ENCODE measurements around the gene OR7G3.

The OR7G3 gene

DNA sequence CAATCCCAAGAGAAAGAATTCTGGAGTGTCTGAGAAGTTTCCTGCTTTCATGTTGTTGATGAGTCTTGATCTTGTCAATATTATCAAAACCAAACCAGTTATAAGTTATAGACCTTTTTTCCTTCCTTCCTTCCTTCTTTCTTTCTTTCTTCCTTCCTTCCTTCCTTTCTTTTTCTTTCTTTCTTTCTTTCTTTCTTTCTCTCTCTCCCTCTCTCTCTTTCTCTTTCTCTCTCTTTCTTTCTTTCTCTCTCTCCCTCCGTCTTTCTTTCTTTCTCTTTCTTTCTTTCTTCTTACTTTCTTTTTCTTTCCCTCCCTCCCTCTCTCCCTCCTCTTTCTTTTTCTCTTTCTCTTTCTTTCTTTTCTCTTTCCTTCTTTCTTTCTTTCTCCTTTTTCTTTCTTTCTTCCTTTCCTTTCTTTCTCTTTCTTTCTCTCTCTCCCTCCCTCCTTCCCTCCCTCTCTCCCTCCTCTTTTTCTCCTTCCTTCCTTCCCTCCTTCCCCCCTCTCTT, at the start of gene OR7G3:
TSS of gene OR7G3 (minus strand) at position 51 of the 506 bp plus-strand sequence. CDS start at position 51, 0 bp downstream.
- no peak for DNase-seq

DNA sequence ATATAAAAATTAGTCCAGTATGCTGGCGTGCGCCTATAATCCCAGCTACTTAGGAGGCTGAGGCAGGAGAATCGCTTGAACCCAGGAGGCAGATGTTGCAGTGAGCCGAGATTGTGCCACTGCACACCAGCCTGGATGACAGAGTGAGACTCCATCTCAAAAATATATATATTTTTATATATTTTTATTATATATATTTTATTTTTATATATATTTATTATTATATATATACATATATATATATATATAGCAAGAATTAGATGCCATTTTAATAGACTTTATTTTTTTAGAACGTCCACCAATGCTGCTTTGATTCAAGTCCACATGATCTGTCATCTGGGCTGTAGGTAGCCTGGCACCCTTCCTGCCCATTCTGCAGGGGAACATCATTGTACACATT, 48.6 kb upstream of the OR7G3 start:
- DNase-seq = no peak

DNA sequence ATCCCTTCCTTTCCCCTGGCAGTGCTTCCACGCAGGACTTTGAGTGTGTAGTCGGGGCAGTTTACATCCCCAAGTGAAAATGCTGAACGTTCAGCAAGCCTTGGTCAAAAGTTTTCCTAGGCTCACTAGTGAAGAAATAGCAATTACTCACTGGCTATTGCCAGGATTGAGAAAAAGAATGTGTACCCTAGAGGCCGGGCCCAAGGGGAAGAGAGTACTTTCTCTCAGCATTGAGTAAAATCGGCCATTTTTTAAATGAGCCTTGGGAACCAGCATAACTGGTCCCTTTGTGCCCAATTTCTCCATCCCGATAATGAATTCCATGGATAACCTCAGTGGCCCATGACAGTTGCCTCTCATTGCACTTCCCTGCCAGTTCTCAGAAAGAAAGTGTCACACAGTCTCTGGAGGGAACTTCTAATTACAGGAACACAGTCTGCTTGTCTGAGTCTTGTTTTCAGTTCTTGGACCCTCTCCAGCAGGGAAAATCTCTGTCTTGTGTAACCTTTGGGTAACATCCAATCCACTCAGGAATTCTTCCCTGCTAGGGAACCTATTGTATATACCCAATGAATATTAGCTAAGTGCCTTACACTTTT, 44.7 kb upstream of the OR7G3 start:
- DNase-seq = no peak

DNA sequence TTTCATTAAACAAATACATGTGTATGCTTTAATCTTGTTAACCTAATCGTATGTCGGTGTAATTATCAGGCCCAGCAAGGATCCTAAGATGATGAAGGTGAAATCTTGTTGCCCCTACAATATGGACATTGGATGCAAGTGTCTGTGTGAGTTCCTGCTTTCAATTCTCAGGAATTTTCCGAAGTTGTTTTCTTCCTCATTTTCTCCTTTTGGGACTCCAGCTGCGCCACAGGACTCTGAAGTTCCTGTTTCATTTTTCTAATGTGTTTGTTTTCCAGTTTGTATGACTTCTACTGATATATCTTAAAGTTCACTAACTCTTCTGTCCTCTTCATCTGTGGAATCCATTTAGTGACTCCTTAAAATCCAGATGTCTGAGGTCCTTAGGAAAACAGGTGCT, 40.1 kb upstream of the OR7G3 start:
- no peak for DNase-seq

DNA sequence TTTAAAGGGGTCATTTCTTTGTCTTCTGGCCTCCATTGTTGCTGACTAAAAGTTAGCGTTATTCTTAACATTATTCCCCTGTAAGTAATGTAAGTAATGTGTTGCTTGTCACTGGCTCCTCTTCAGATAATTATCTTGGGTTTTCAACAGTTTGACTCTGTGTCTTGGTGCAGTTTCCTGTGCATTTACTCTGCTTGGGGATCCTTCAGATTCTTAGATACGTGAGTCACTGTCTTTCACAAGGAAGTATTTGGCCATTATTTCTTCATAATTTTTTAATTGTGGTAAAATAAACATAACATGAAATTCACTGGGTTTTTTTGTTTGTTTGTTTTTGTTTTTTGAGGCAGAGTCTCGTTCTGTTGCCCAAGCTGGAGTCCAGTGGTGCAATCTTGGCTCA, 38.5 kb upstream of the OR7G3 start:
- DNase-seq = no peak

DNA sequence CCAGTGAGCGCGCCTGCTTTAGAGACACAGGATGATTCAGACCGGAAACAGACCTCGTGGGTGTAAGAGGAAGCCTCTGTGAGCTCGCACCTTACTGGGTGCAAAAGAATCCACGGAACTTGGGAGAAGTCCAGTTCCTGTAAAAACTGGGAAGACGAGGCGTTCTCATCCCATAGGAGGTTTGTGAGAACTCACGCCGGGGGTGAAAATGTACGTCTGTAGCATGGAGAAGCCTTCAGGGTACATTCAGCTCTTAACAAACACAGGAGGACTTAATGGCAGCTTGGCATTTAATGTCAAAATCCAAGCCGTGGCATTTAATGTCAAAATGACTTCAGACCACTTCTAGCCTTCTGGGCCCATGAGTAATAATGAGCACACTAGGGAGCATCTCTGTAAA, 34.7 kb upstream of the OR7G3 start:
- DNase-seq = no peak

DNA sequence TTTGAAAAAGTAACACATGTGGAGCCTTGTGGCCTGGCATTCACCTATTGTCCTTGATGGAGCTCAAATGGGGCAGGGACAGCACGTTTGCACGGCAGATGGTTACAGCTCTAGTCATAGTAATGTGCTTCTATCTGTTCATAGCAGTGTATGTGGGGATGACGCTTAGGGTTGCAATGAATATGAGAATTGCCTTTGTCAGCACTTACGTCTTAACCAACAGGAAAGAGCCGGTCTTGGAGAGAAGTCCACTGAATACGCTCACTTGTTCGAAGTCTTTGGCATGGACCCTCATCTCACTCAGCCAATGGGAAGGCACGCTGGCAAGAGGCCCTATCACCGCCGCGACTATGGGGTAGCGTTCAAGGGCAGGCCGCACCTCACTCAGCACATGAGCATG, 33.1 kb upstream of the OR7G3 start:
- DNase-seq = no peak

DNA sequence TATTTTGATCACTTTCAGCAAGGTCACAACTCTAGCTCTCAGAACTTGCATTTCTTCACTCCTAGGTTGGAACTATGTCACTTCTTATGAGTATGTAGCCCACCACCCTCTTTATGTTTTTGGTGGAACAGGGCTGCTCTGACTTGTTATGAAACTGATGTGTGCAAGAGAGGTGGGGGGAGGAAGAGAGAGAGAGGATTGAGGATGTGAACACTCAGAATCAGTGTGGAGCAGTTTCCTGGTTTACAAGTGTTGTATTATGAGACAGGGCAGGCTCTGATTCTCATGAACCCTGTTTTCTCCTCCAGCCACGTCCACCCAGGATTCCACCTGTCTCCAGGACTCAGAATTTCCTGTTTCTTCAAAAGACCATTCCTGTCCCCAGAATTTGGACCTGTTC, 29.6 kb upstream of the OR7G3 start:
- no peak for DNase-seq

DNA sequence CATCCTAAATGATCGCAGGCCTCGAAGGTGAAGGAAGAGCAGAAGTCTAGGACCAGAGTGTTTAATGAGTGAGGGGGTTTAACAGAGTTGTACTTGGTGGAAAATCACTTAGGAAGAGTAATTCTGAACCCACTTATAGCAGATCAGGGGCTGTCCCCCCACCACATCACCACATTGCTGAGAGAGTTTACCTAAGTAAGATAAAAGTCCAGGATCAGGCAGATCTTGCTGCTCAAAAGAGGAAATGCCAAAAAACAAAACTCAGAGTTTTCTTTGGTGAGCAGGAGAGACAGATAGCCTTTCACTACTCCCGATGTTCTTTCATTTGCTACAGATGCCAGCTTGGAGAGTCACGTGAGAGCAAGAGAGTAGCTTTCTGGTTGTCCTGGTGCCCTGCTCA, 28.8 kb upstream of the OR7G3 start:
- DNase-seq = no peak

DNA sequence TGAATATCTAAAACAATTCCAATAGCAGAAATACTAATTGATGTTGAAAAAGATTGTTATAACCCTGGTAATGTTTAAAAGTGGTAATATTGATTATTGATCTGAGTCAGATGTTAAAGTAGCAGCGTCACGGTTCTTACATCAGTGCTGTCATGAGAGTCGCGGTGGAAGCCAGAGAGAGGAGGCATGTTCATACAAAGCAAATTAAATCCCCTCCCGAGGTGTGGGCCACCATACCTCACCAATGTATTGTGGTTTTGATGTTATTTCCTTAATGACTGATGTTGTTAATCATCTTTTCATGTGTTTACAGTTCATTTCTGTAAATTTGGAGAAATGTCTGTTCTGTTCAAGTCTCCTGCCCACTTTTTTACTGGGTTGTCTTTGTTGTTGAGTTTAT, 24.6 kb upstream of the OR7G3 start:
- DNase-seq = no peak

DNA sequence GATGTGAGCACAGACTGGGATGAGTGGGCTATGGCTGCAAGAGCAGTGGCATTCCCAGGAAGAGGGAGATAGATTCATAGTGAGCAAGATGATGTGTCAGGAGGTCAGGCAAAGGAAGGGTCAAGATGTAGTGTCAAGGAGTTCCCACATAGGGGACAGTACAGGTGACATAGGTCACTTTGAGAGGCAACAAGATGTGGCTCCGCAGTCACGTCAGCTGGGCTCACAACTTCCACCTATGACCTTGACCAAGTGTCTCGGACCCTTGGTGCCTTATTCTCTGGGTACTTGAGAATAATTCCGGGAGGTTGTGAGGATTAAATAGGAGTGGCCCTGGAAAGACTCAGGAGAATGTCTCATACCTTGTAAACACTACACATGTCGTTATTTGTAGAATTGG, 23.9 kb upstream of the OR7G3 start:
- DNase-seq = no peak

DNA sequence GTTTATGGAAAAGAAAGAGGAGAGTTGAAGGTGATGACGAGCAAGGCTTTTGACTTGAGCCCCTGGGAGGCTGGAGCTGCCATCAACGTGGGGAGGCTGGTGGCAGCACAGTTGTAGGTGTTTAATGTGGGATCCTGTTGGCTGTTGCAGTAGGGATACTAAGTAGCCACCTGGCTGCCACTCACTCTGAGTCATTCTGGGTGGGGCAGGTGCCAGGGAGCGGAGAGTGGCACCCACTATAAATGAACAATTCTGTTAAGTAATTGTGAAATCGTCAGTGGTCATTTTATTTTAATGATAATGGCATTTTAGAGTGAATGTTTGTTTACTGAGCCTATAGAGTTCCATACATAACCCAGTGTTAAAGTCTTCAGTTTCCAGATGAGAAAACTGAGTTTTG, 23.2 kb upstream of the OR7G3 start:
- DNase-seq = no peak

DNA sequence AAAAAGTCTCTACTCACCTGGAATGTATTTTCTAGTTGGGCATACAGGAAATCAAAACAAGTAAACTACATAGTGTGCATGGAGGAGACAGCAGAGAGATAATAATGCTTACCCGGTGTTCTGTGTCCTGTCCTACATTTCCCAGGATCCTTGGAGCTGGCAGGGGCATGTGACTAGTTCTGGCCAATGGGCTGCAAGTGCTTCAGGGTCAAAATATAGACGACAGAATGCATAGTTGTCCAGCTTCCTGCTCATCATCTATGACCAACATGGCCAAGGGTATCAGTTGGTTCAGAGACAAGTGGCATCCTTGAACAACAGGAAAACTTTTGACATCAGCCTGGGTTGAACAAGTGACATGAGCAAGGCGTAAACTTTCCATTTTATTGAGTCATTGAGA, 21.9 kb upstream of the OR7G3 start:
- DNase-seq = no peak

DNA sequence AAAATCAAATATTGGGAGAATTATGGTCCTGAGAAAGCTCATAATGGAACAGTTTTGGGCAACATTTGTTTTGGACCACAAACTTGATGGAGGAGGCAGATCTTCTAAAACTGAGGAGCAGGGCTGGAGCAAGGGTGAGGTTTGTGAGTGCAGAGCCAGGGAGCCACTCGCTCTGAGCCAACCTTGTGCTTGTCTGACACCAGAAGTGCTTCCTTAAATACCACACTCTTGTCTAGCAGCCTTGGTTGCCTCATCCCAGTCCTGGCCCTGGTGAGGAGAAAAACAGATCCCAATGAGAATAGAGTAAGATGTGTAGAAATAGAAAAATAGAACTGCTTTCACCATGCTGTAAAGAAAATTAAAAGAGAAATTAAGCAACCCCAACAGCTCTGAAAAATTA, 20.1 kb upstream of the OR7G3 start:
- DNase-seq = no peak

DNA sequence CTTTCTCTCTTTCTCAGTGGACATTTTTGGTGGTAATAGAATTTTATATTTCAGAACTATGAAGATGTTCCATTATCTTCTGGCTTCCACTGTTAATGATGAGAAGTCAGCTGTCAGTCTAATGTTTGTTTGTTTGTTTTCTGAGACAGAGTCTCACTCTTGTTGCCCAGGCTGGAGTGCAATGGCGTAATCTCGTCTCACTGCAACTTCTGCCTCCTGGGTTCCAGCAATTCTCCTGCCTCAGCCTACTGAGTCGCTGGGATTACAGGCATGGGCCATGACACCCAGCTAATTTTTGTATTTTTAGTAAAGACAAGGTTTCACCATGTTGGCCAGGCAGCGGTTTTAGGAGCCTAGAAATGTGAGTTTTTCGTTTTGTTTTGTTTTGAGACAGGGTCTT, 18.2 kb upstream of the OR7G3 start:
- no peak for DNase-seq

DNA sequence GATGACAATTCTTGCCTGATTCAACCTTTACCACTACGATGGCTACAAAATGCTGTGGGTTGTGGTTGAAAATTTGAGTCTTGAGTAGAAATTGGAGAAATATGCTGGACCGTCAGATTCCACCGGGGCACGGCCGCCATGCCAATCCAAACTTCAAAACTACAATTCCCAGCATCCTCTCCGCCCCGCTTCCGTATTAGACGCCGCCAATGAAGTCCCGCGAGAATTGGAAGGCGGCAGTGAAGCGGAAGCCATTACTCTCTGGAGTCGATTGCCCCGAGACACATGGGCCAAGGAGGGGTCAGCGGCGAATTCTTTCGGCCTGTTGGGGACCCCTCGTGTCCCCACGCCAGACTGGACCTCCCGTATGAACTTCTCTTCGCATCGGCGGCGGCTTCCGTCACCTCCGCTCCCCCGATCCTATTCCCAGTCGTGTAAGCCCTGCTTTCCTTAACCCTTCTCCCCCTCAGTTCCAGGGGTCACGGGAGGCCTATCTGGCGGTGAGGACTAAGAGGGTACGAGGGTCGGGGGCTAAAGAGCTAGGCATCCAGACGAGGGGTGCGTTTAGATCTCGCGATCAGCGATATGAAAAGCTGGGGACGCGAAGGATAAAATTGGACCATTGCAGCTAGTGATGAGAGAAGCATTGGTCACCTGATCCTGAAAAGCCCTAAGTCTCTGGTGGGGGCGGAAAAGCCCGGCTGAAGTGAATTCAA, 13.6 kb upstream of the OR7G3 start, which contains the start of gene ZNF317:
TSS of gene ZNF317 (plus strand) at position 239 of the 716 bp plus-strand sequence. CDS start 15,620 bp downstream, outside the sequence.
- peak; percentile 81 for DNase-seq

DNA sequence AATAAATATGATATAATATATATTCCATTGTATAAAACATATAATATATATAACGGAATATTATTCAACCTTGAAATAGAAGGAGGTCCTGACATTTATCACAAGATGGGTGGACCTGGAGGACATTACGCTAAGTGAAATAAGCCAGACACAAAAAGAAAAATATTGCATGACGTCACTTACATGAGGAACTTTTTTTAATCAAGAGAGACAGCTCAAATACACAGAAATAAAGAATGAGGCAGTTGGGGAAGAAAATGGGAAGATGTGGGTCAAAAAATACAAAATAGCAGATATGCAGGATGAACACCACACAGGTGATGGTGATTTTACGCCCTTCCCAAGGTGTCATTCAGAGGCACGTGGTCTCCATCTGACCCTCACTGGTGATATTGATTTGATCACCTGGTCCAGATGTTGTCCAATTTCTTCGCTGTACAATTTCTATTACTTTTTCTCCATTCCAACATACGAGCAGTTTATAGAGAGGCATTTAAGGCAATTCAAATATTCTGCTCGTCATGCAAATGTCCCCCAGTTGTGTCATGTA, 12.9 kb upstream of the OR7G3 start:
- no peak for DNase-seq

DNA sequence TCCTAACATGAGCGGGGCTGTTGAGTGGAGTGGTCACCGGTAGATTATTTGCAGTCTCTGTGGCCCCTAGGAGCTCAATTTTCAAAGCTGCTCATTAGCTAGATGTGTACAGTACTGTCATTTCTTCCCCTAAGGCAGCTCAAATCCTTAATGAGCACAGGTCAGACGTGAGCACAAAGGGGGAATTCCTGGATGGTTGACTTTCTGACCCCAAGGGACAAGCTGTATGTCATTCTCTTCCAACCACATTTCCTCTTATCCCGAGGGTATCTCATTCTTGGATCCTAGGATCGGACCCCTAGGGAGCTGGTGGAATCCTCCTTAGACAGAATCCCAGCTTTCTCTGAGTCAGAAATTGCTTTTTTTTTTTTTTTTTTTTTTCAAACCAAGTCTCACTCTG, 5.7 kb upstream of the OR7G3 start:
- no peak for DNase-seq

DNA sequence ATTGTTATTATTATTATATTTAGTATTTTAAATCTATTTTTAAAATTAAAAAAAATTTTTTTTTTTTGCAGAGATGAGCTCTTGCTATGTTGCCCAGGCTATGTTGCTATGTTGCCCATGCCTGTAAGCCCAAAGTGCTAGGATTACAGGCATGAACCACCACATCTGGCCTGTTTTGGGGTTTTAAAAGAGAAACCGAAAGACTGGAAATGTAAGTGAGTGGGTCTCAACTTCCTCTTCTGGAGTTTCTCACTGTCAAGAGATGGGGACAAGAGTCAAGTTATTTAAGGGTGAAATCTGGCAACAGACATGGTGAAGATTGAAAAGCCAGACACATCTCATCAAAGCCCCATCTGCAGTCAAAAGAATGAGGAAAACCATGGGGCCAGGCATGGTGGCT, 4.2 kb upstream of the OR7G3 start:
- no peak for DNase-seq

DNA sequence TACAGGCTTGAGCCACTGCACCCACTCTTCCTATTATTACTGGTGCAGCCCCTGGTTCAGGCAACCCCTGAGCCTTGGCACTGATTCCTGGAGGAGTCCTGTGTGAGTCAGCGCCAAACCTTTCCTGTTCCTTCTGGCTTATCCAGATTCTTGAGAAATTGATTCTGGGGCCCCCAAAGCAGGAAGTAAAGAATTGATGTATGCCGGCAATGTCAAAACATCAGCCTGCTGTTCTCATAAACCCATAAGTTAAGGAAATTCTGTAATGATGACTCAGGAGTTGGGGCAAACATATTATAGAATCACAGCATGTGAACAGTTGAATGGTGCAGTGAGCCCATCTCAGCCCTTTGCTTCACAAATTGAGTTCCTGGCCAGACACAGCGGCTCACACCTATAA, 1.4 kb upstream of the OR7G3 start:
- DNase-seq = no peak

DNA sequence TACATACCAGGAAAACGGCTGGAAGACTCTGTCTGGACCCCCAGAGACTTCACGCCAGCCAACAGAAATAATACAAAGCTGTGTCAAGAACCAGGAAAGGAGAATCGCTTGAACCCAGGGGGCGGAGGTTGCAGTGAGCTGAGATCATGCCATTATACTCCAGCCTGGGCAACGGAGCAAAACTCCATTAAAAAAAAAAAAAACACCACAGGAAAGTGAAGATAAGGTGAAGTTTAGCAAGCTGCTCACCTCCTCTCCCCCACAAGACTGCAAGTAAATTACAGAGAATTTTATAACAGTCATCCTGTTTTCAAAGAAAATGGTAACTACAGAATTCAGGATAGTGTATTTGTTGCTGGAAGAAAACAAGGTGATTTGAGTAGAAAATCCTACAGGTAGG, 10.2 kb downstream of the OR7G3 start:
- no peak for DNase-seq

DNA sequence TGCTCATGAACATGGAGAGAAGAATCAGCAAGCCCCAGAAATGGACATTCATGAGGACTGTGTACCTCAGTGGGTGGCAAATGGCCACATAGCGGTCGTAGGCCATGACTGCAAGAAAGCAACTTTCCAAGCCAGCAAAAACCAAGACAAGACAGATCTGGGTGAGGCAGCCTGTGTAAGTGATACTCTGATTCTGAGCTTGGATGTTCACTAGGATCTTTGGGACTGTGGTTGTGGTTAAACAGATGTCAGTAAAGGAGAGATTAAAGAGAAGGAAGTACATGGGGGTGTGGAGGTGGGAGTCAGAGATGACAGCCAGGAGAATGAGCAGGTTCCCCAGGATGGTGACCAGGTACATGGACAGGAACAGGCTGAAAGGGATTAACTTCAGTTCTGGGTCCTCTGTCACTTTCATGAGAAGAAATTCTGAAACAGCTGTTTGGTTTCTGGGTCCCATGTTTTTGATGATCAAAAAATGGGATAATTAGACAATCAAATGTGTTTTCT, 11.4 kb downstream of the OR7G3 start, which contains the start of gene OR7G1:
TSS of gene OR7G1 (minus strand) at position 457 of the 507 bp plus-strand sequence. CDS start at position 457, 0 bp downstream.
- DNase-seq = no peak

DNA sequence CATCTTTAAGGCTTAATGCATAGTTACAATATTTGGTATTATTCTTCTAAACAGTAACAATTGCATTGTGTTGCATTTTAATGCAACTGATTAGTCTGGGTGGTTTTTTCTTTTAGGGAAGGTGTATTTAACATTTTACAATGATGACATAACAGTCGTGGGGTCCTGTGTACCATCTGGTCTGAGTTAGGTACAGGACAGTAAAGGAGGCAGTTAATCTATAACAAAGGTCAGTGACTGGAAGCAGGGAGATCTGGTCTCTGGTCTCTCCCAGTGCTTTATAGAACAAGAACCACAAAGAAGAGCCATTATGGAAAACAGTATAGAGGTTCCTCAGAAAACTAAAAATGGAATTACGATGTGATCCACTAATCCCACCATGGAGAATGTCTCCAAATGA, 16.8 kb downstream of the OR7G3 start:
- DNase-seq = no peak

DNA sequence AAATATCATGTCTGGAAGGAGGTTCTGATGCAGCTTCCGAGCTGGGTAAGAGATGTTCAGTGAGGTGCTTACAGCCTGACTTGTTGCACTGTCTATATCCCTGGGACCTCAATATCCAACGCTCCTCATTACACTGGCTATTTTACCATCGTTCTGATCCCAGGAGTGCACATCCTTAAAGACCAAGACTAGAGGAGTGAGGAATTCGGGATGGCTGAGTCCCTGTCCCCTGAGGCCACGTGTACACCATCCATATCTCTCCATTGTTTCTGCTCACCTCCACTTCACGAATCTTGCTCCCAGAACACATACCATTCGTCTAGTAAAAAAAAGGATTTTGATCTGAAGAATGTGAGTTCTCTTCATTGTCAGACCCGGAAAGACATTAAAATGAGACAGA, 19.4 kb downstream of the OR7G3 start, which contains the start of gene OR7G2:
TSS of gene OR7G2 (minus strand) at position 101 of the 400 bp plus-strand sequence. CDS start 4,232 bp downstream, outside the sequence.
- DNase-seq = no peak
